Measurements from ENCODE around the gene WDFY2.

- TF ChIP-seq CTCF (IDR thresholded peaks at IDR 0.05) (no peak), ATF1 (CRISPR knock-in tag; IDR thresholded peaks at IDR 0.05) (no peak), RELA (CRISPR knock-in tag; IDR thresholded peaks at IDR 0.05; ENCODE audit: borderline replicate concordance) (no peak)
Measured at GRCh38 chr13:51564252-51564651, 20.0 kb upstream of the WDFY2 start.

Measured in WTC11 (cell line).